Measurements from ENCODE around the gene LLPH. TPM values are rescaled to one million over a fixed set of nuclear protein-coding genes. Genes with fewer than 3 reads are reported as not detected.
"Not testable (repeated sequence)": the region's sequence is repeated elsewhere in the genome, so short reads cannot be mapped to it uniquely, and the experiment has no call there.

LLPH gene
- total RNA-seq, result 10 to 100 TPM; 25.6 to 26.0 TPM

GRCh38 chr12:66130267-66131066 lies at the start of gene LLPH:
Gene LLPH (minus strand): TSS chr12:66130750. CDS start chr12:66129106, 1,644 bp downstream.
- Mint-ChIP-seq H3K27me3 (ENCODE audit: low read depth) (no peaks in the 10 kb centered on the region), H3K36me3 (ENCODE audit: low read depth) (peaks cover 47% of the 10 kb centered on the region), H3K4me3 (peak within 1 kb of the TSS; percentile 96), H3K4me1 (ENCODE audit: low read depth) (peaks cover 54% of the 10 kb centered on the region), H3K27ac (peak within 1 kb of the TSS; percentile 95), H3K9me3 (no peaks in the 10 kb centered on the region)
- peak; percentile 94 for DNase-seq
- CTCF ChIA-PET, result interaction anchor here (0.5 to 2.6 kb wide), 6 partner anchors 9 to 276 kb away, joined by 3 to 11 read pairs (median 4); no protein-coding TSS in a partner anchor
- intact Hi-C loops (cut with micrococcal nuclease), result loop anchor here (1.0 to 5.0 kb wide), 10 partner anchors 39 to 1373 kb away; partner anchors contain the start of genes CAND1, GNS, LEMD3 and TMBIM4

DNA sequence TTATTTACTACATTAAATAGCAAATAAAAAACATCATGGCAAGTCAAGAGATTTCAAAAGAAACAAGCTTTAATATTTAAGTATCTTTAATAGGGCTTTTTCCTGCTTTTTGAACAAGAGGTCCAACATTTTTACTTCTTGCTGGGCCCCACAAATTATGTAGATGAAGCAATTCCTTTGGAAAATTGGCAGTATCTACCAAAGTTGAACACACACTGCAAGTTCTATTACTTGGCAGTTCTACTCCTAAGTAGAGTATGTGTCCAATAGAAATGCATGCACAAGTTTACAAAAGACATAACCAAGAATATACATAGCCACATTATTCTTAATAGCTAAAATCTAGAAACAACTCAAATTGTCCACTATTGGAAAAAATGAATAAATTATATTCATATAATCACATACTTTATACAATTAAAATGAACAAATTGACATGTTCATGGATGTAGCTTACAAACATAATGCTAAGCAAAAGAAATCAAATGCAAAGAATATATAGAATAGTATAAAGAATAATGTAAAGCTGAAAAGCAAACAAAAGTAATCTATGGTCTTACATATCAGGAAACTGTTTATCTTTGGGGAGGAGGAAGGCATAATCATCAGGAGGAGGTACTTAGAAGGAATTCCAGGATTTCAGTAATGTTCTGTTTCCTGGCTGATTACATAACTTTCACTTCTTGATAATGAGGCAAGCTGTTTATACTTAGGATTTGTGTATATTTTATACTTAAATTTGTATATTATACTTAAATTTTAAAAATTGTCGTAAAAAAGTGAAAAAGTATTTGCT lies 45.8 kb upstream of the LLPH start:
- no peak overlapping the region for H3K27ac Mint-ChIP-seq
- intact Hi-C loops (cut with micrococcal nuclease), result no loop called here
- no peak overlapping the region for H3K4me3 Mint-ChIP-seq
- H3K27me3 Mint-ChIP-seq (ENCODE audit: low read depth), result peaks cover 7% of the 10 kb centered on the region
- no peak for DNase-seq
- no peaks in the 10 kb centered on the region for H3K4me1 Mint-ChIP-seq (ENCODE audit: low read depth)
- no peaks in the 10 kb centered on the region for H3K36me3 Mint-ChIP-seq (ENCODE audit: low read depth)
- CTCF ChIA-PET, result interaction anchor here (0.9 kb wide), 1 partner anchor 10 kb away, joined by 3 read pairs; no protein-coding TSS in a partner anchor
- H3K9me3 Mint-ChIP-seq, result no peaks in the 10 kb centered on the region

DNA sequence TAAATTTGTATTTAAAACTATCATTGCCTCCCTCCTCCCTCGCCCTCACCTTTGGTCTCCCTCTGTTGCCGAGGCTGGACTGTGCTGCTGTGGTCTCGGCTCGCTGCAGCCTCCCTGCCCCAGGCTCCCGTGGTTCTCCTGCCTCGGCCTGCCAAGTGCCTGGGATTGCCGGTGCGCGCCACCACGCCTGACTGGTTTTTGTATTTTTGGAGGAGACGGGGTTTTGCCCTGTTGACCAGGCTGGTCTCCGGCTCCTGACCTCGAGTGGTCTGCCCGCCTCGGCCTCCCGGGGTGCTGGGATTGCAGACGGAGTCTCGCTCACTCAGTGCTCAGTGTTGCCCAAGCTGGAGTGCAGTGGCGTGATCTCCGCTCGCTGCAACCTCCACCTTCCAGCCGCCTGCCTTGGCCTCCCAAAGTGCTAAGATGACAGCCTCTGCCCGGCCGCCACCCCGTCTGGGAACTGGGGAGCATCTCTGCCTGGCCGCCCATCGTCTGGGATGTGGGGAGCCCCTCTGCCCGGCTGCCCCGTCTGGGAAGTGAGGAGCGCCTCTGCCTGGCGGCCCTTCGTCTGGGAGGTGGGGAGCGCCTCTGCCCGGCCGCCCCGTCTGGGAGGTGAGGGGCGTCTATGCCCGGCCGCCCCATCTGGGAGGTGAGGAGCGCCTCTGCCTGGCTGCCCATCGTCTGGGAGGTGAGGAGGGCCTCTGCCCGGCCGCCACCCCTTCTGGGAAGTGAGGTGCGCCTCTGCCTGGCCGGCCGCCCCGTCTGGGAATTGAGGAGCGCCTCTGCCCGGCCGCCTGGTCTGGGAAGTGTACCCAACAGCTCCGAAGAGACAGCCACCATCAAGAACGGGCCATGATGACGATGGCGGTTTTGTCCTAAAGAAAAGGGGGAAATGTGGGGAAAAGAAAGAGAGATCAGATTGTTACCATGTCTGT lies 44.1 kb upstream of the LLPH start:
- H3K27me3 Mint-ChIP-seq (ENCODE audit: low read depth); H3K27ac Mint-ChIP-seq; H3K9me3 Mint-ChIP-seq; H3K36me3 Mint-ChIP-seq (ENCODE audit: low read depth); H3K4me1 Mint-ChIP-seq (ENCODE audit: low read depth); DNase-seq; intact Hi-C loops (cut with micrococcal nuclease); H3K4me3 Mint-ChIP-seq; CTCF ChIA-PET: not testable (repeated sequence)

DNA sequence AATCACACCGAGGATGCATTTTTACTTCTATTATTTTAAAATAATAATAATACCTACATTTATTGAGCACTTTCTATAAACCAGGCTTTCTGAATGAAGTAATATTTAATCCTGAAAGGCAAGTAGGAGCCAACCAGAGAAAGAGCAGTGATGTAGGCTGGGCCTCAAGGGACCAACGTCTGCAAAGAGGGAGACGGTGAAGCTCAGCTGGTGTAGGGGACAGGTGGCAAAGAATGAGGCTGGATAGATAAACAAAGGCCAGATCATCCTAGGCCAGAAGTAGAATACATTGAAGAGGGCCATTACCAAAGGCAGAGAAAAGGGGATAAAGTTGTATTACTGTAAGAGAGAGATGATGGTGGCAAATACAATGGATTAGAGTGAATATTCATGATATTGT lies 40.1 kb upstream of the LLPH start:
- H3K27me3 Mint-ChIP-seq (ENCODE audit: low read depth), result no peaks in the 10 kb centered on the region
- peaks cover 36% of the 10 kb centered on the region for H3K4me1 Mint-ChIP-seq (ENCODE audit: low read depth)
- no peak for DNase-seq
- peaks cover 26% of the 10 kb centered on the region for H3K36me3 Mint-ChIP-seq (ENCODE audit: low read depth)
- peak overlapping the region; percentile 100 for H3K27ac Mint-ChIP-seq
- H3K4me3 Mint-ChIP-seq, result peak overlapping the region; percentile 98
- CTCF ChIA-PET, result interaction anchor here (0.7 to 2.0 kb wide), 3 partner anchors 18 to 65 kb away, joined by 3 to 13 read pairs (median 5); partner anchors contain the start of gene IRAK3
- peaks cover 5% of the 10 kb centered on the region for H3K9me3 Mint-ChIP-seq
- intact Hi-C loops (cut with micrococcal nuclease), result no loop called here

- peak within 1 kb of the TSS; percentile 98 for H3K4me3 Mint-ChIP-seq
- H3K36me3 Mint-ChIP-seq (ENCODE audit: low read depth), result peaks cover 35% of the 10 kb centered on the region
- peaks cover 42% of the 10 kb centered on the region for H3K4me1 Mint-ChIP-seq (ENCODE audit: low read depth)
- H3K9me3 Mint-ChIP-seq, result peaks cover 6% of the 10 kb centered on the region
- H3K27ac Mint-ChIP-seq, result peak within 1 kb of the TSS; percentile 100
- DNase-seq, result peak; percentile 93
- no peaks in the 10 kb centered on the region for H3K27me3 Mint-ChIP-seq (ENCODE audit: low read depth)
- CTCF ChIA-PET, result interaction anchor here (0.6 to 2.0 kb wide), 13 partner anchors 9 to 1757 kb away, joined by 3 to 13 read pairs (median 5); partner anchors contain the start of genes HELB and IRAK3
- intact Hi-C loops (cut with micrococcal nuclease), result loop anchor here (1.0 to 5.0 kb wide), 10 partner anchors 19 to 1547 kb away; partner anchors contain the start of genes CAND1, HELB, IRAK3 and LLPH
These were observed 38.9 kb upstream of the LLPH start, which contains the start of gene TMBIM4 for GRCh38 chr12:66169221-66170170. Gene TMBIM4 (minus strand): TSS chr12:66169996. CDS start chr12:66169951, 45 bp downstream.

GRCh38 chr12:66168410-66168809 lies 37.9 kb upstream of the LLPH start:
- Mint-ChIP-seq H3K27me3 (ENCODE audit: low read depth) (no peaks in the 10 kb centered on the region), H3K36me3 (ENCODE audit: low read depth) (peaks cover 40% of the 10 kb centered on the region), H3K9me3 (peaks cover 6% of the 10 kb centered on the region), H3K4me3 (peak overlapping the region; percentile 98), H3K4me1 (ENCODE audit: low read depth) (peaks cover 53% of the 10 kb centered on the region), H3K27ac (peak overlapping the region; percentile 100)
- CTCF ChIA-PET, result interaction anchor here (0.8 to 2.0 kb wide), 7 partner anchors 8 to 134 kb away, joined by 3 to 13 read pairs (median 5); partner anchors contain the start of gene HELB
- no peak for DNase-seq
- intact Hi-C loops (cut with micrococcal nuclease), result loop anchor here (2.0 to 5.0 kb wide), 3 partner anchors 20 to 1546 kb away; partner anchors contain the start of gene IRAK3

- CTCF ChIA-PET, result no interaction called here
- no peak overlapping the region for H3K27ac Mint-ChIP-seq
- no peaks in the 10 kb centered on the region for H3K27me3 Mint-ChIP-seq (ENCODE audit: low read depth)
- DNase-seq, result no peak
- no peak overlapping the region for H3K4me3 Mint-ChIP-seq
- peaks cover 6% of the 10 kb centered on the region for H3K9me3 Mint-ChIP-seq
- intact Hi-C loops (cut with micrococcal nuclease), result loop anchor here (5.0 kb wide), 1 partner anchor 1544 kb away; no protein-coding TSS in a partner anchor
- peaks cover 66% of the 10 kb centered on the region for H3K4me1 Mint-ChIP-seq (ENCODE audit: low read depth)
- peaks cover 47% of the 10 kb centered on the region for H3K36me3 Mint-ChIP-seq (ENCODE audit: low read depth)
These were observed 36.0 kb upstream of the LLPH start for GRCh38 chr12:66166561-66166960.

- Mint-ChIP-seq H3K27ac (no peak overlapping the region), H3K9me3 (peaks cover 6% of the 10 kb centered on the region), H3K27me3 (ENCODE audit: low read depth) (no peaks in the 10 kb centered on the region), H3K4me3 (no peak overlapping the region), H3K36me3 (ENCODE audit: low read depth) (peaks cover 58% of the 10 kb centered on the region), H3K4me1 (ENCODE audit: low read depth) (peaks cover 58% of the 10 kb centered on the region)
- CTCF ChIA-PET, result no interaction called here
- intact Hi-C loops (cut with micrococcal nuclease), result loop anchor here (5.0 kb wide), 1 partner anchor 1543 kb away; no protein-coding TSS in a partner anchor
- no peak for DNase-seq
These were observed 34.6 kb upstream of the LLPH start for GRCh38 chr12:66165141-66165540.

GRCh38 chr12:66164349-66164821 lies 33.8 kb upstream of the LLPH start:
- peaks cover 66% of the 10 kb centered on the region for H3K36me3 Mint-ChIP-seq (ENCODE audit: low read depth)
- DNase-seq, result no peak
- CTCF ChIA-PET, result no interaction called here
- H3K27ac Mint-ChIP-seq, result peak overlapping the region; percentile 57
- peaks cover 6% of the 10 kb centered on the region for H3K9me3 Mint-ChIP-seq
- no peaks in the 10 kb centered on the region for H3K27me3 Mint-ChIP-seq (ENCODE audit: low read depth)
- H3K4me1 Mint-ChIP-seq (ENCODE audit: low read depth), result peaks cover 62% of the 10 kb centered on the region
- intact Hi-C loops (cut with micrococcal nuclease), result no loop called here
- H3K4me3 Mint-ChIP-seq, result no peak overlapping the region

DNA sequence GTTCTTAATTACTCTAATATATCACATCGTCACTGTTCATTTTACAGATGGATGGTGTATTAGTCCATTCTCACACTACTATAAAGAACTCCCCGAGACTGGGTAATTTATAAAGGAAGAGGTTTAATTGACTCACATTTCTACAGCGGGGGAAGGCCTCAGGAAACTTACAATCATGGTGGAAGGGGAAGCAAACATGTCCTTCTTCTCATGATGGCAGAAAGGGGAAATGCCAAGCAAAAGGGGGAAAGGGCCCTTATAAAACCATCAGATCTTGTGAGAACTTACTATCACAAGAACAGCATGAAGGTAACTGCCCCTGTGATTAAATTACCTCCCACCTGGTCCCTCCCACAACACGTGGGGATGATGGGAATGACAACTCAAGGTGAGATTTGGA lies 32.7 kb upstream of the LLPH start:
- Mint-ChIP-seq H3K9me3 (peaks cover 6% of the 10 kb centered on the region), H3K4me1 (ENCODE audit: low read depth) (peaks cover 63% of the 10 kb centered on the region), H3K4me3 (no peak overlapping the region), H3K27me3 (ENCODE audit: low read depth) (no peaks in the 10 kb centered on the region), H3K27ac (no peak overlapping the region), H3K36me3 (ENCODE audit: low read depth) (peaks cover 67% of the 10 kb centered on the region)
- CTCF ChIA-PET, result no interaction called here
- intact Hi-C loops (cut with micrococcal nuclease), result no loop called here
- DNase-seq, result no peak
